Activated CD8-positive, alpha-beta memory T cell treated with anti-CD3 and anti-CD28 coated beads, Interleukin-2, amount 50 U/mL, for 24 hours (primary cell): ENCODE data around the gene PEPD.
"Not testable (repeated sequence)": the region's sequence is repeated elsewhere in the genome, so short reads cannot be mapped to it uniquely, and the experiment has no call there.

ENCODE experiments used
- DNase-seq: peaks from one replicate; pipeline ENCODE4 v3.0.0-alpha.2; 2020; ENCODE audit errors: extremely low read depth

The PEPD gene

GRCh38 chr19:33521480-33522370 lies at the start of gene PEPD:
Gene PEPD, minus strand, starts transcription at chr19:33521791. Its CDS starts 31 bp downstream, at chr19:33521760.
- peak; percentile 61 for DNase-seq

- no peak for DNase-seq
These were observed 48.2 kb upstream of the PEPD start for GRCh38 chr19:33569821-33570220.

GRCh38 chr19:33568706-33569105 lies 47.1 kb upstream of the PEPD start:
- no peak for DNase-seq

GRCh38 chr19:33564836-33565338 lies 43.3 kb upstream of the PEPD start:
- DNase-seq = no peak

GRCh38 chr19:33562636-33563035 lies 41.0 kb upstream of the PEPD start:
- no peak for DNase-seq

GRCh38 chr19:33561666-33562065 lies 40.1 kb upstream of the PEPD start:
- DNase-seq = not testable (repeated sequence)

GRCh38 chr19:33561261-33561660 lies 39.7 kb upstream of the PEPD start:
- no peak for DNase-seq

GRCh38 chr19:33559996-33560395 lies 38.4 kb upstream of the PEPD start:
- DNase-seq = no peak

- DNase-seq = no peak
These were observed 37.3 kb upstream of the PEPD start for GRCh38 chr19:33558856-33559255.

GRCh38 chr19:33558151-33558550 lies 36.6 kb upstream of the PEPD start:
- no peak for DNase-seq

- no peak for DNase-seq
These were observed 36.1 kb upstream of the PEPD start for GRCh38 chr19:33557720-33558119.

- DNase-seq = no peak
These were observed 35.6 kb upstream of the PEPD start for GRCh38 chr19:33557196-33557595.

- DNase-seq = no peak
These were observed 34.7 kb upstream of the PEPD start for GRCh38 chr19:33556261-33556660.

- not testable (repeated sequence) for DNase-seq
These were observed 34.1 kb upstream of the PEPD start for GRCh38 chr19:33555726-33556125.

GRCh38 chr19:33554821-33555220 lies 33.2 kb upstream of the PEPD start:
- DNase-seq = no peak

GRCh38 chr19:33554391-33554790 lies 32.8 kb upstream of the PEPD start:
- no peak for DNase-seq

GRCh38 chr19:33553530-33554310 lies 32.1 kb upstream of the PEPD start:
- no peak for DNase-seq

GRCh38 chr19:33552928-33553279 lies 31.3 kb upstream of the PEPD start:
- DNase-seq = no peak

- no peak for DNase-seq
These were observed 30.8 kb upstream of the PEPD start for GRCh38 chr19:33552191-33552927.

- DNase-seq = no peak
These were observed 30.1 kb upstream of the PEPD start for GRCh38 chr19:33551676-33552075.

GRCh38 chr19:33550768-33551167 lies 29.2 kb upstream of the PEPD start:
- no peak for DNase-seq

- no peak for DNase-seq
These were observed 26.1 kb upstream of the PEPD start for GRCh38 chr19:33547676-33548075.
